Upper lobe of left lung (tissue), 6 donors: Measurements from ENCODE around the gene PBX2. TPM values are rescaled to one million over a fixed set of nuclear protein-coding genes. Genes with fewer than 3 reads are reported as not detected.
A peak's percentile ranks its signal among the peaks of the same experiment; 100 is the strongest.

ENCODE experiments used
- ATAC-seq, 2 donors: fragments of 200-7000 bp; cut with Tn5 transposase; one replicate each; pipeline ENCODE4 v1.9.1; 2022; ENCODE audit warnings: mild to moderate bottlenecking in 2 of 2, moderate library complexity in 2 of 2; ENCODE audit not compliant: low FRiP score in 2 of 2
- DNase-seq, 2 donors: peaks; one replicate each; pipeline ENCODE4 v3.0.0-alpha.2; 2019 to 2020
- H3K27ac ChIP-seq, 4 donors: fragments of 200-600 bp; sonication (generic); one replicate each; pipeline ENCODE4 v1.5.1; 2016 to 2019
- H3K27me3 ChIP-seq, 4 donors: fragments of 200-600 bp; sonication (generic); one replicate each; pipeline ENCODE4 v1.5.1; 2017 to 2019
- H3K36me3 ChIP-seq, 4 donors: fragments of 200-600 bp; sonication (generic); one replicate each; pipeline ENCODE4 v1.5.1; 2016 to 2019
- H3K4me1 ChIP-seq, 4 donors: fragments of 200-600 bp; sonication (generic); one replicate each; pipeline ENCODE4 v1.5.1; 2018 to 2019
- H3K4me3 ChIP-seq, 4 donors: fragments of 200-600 bp; sonication (generic); one replicate each; pipeline ENCODE4 v1.5.1; 2017 to 2019; ENCODE audit warnings: mild to moderate bottlenecking in 2 of 4, moderate library complexity in 1 of 4
- H3K9me3 ChIP-seq, 4 donors: fragments of 200-600 bp; sonication (generic); one replicate each; pipeline ENCODE4 v1.5.1; 2018 to 2019
- CTCF ChIP-seq, 6 experiments: fragments of 450-650 bp in 4 of 6; fragments of 200-600 bp in 2 of 6; sonication (generic) in 2 of 6; IDR thresholded peaks; one replicate each; pipeline ENCODE4 v1.5.1; 2016 to 2019; ENCODE audit warnings: antibody characterized with exemption in 6 of 6
- EP300 ChIP-seq, 4 donors: sonication (generic); formaldehyde crosslinking; IDR thresholded peaks; one replicate each; pipeline ENCODE4 v1.5.1; 2017; ENCODE audit warnings: antibody characterized with exemption in 4 of 4, control low read depth in 2 of 4
- POLR2A ChIP-seq, 4 donors: fragments of 450-650 bp; IDR thresholded peaks; one replicate each; pipeline ENCODE4 v1.5.1; 2016 to 2017; ENCODE audit warnings: antibody characterized with exemption in 4 of 4, mild to moderate bottlenecking in 2 of 4
- POLR2AphosphoS5 ChIP-seq, 2 donors: sonication (generic); formaldehyde crosslinking; IDR thresholded peaks; one replicate each; pipeline ENCODE4 v1.5.1; 2017; ENCODE audit warnings: antibody characterized with exemption in 2 of 2
- whole genome bisulfite sequencing, 2 donors: methylation state at CpG; one replicate each; pipeline ENCODE4 v1.1.5; 2017 to 2018; 5-methylcytosine and 5-hydroxymethylcytosine counted together
- total RNA-seq, 6 donors: library from RNA; depleted of rRNA in 4 of 6; stranded (reverse); fragments of >200 nt in 4 of 6; gene quantifications; one replicate each; pipeline versions ENCODE4 v1.1.0 to v1.2.1, GENCODE V29; 2016 to 2021
- donor health status: DM: no; HTN: no; CAD: no; lungs with moderate emphysema.
- donor health status: DM: no; HTN: yes; CAD: no; lungs with severe emphysema.

The PBX2 gene
- total RNA-seq, 6 donors from 2014 or later = 78.6 to 147 (median 93.4) TPM

- no peaks in the 10 kb centered on the region for H3K27me3 ChIP-seq
- no peak for ATAC-seq
- no peak overlapping the region for H3K4me3 ChIP-seq
- 82 to 88% methylated on average over 3 to 6 of the region's 7 CpGs for WGBS, 2 donors
- H3K4me1 ChIP-seq = peaks cover 2 to 9% (median 6%) of the 10 kb centered on the region in 4 donors
- TF ChIP-seq POLR2AphosphoS5 (IDR thresholded peaks at IDR 0.05) (no peak), EP300 (IDR thresholded peaks at IDR 0.05) (no peak), POLR2A (IDR thresholded peaks at IDR 0.05) (no peak), CTCF (IDR thresholded peaks at IDR 0.05) (no peak)
- peak in 1 of 2 donors; percentile 19 for DNase-seq
- H3K9me3 ChIP-seq = no peaks in the 10 kb centered on the region
- H3K36me3 ChIP-seq = peaks cover 0 to 74% (median 17%) of the 10 kb centered on the region in 4 donors
- H3K27ac ChIP-seq = peak overlapping the region in 2 of 4 donors; percentile 42 to 44
Observed at GRCh38 chr6:32218167-32218566, 28.2 kb upstream of the PBX2 start.

GRCh38 chr6:32216998-32217397, 27.0 kb upstream of the PBX2 start:
- peaks cover under 1 to 4% (median 3%) of the 10 kb centered on the region in 4 donors for H3K4me1 ChIP-seq
- H3K27me3 ChIP-seq = no peaks in the 10 kb centered on the region
- no peak for TF ChIP-seq POLR2AphosphoS5 (IDR thresholded peaks at IDR 0.05)
- TF ChIP-seq POLR2A (IDR thresholded peaks at IDR 0.05) = no peak
- TF ChIP-seq CTCF (IDR thresholded peaks at IDR 0.05) = no peak
- TF ChIP-seq EP300 (IDR thresholded peaks at IDR 0.05) = no peak
- no peak for ATAC-seq
- H3K9me3 ChIP-seq = no peaks in the 10 kb centered on the region
- H3K36me3 ChIP-seq = peaks cover 0 to 83% (median 17%) of the 10 kb centered on the region in 4 donors
- no peak overlapping the region for H3K27ac ChIP-seq
- no peak overlapping the region for H3K4me3 ChIP-seq
- peak in 1 of 2 donors; percentile 7 for DNase-seq
- WGBS, 2 donors = 79 to 83% methylated on average over 6 to 11 of the region's 11 CpGs

DNA sequence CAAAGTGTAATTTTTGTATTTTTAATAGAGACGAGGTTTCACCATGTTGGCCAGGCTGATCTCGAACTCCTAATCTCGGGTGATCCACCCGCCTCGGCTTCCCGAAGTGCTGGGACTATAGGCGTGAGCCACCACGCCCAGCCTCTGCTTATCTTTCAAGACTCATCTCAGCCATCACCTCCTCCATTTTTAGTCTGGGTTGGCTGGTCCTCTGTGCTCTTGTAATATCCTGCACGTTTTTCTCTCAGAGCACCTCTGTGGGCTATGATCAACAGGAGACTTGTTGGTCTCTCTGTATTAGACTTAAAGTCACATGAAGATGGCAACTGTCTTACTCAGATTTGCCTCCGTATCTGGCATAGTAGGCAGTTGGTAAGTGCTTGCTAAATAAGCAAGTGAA, 26.3 kb upstream of the PBX2 start:
- Histone ChIP-seq H3K27ac (no peak overlapping the region), H3K4me3 (no peak overlapping the region), H3K27me3 (no peaks in the 10 kb centered on the region), H3K36me3 (peaks cover 0 to 79% (median 17%) of the 10 kb centered on the region in 4 donors), H3K4me1 (no peaks in the 10 kb centered on the region), H3K9me3 (no peaks in the 10 kb centered on the region)
- DNase-seq = no peak
- TF ChIP-seq CTCF (IDR thresholded peaks at IDR 0.05) = no peak
- TF ChIP-seq POLR2AphosphoS5 (IDR thresholded peaks at IDR 0.05) = no peak
- TF ChIP-seq POLR2A (IDR thresholded peaks at IDR 0.05) = no peak
- TF ChIP-seq EP300 (IDR thresholded peaks at IDR 0.05) = no peak
- 87 to 91% methylated on average over 10 of the region's 10 CpGs for WGBS, 2 donors
- ATAC-seq = no peak

DNA sequence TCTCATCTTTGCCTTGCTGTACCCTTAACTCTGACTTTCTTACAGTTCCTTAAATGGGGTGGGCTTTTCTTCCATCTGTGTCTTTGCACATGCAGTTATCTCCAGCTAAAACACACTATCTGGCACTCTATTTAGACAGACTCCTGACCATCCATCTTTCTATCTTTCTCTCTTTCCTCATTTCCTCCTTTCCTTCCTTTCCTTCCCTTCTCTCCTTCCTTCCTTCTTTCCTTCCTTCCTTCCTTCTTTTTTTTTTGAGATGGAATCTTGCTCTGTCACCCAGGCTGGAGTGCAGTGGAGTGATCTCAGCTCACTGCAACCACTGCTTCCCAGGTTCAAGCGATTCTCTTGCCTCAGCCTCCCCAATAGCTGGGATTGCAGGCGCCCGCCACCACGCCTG, 25.6 kb upstream of the PBX2 start:
- DNase-seq = no peak
- Histone ChIP-seq H3K36me3 (peaks cover 0 to 77% (median 15%) of the 10 kb centered on the region in 4 donors), H3K27me3 (no peaks in the 10 kb centered on the region), H3K4me1 (no peaks in the 10 kb centered on the region), H3K4me3 (no peak overlapping the region), H3K9me3 (no peaks in the 10 kb centered on the region), H3K27ac (no peak overlapping the region)
- no peak for ATAC-seq
- no peak for TF ChIP-seq CTCF (IDR thresholded peaks at IDR 0.05)
- no peak for TF ChIP-seq POLR2AphosphoS5 (IDR thresholded peaks at IDR 0.05)
- no peak for TF ChIP-seq POLR2A (IDR thresholded peaks at IDR 0.05)
- no peak for TF ChIP-seq EP300 (IDR thresholded peaks at IDR 0.05)
- WGBS, 2 donors = 93 to 97% methylated on average over 4 of the region's 4 CpGs

- Histone ChIP-seq H3K27ac (no peak overlapping the region), H3K36me3 (peaks cover 0 to 66% (median 12%) of the 10 kb centered on the region in 4 donors), H3K27me3 (no peaks in the 10 kb centered on the region), H3K4me3 (no peak overlapping the region), H3K4me1 (no peaks in the 10 kb centered on the region), H3K9me3 (no peaks in the 10 kb centered on the region)
- DNase-seq = no peak
- no peak for ATAC-seq
- TF ChIP-seq CTCF (IDR thresholded peaks at IDR 0.05) (no peak), EP300 (IDR thresholded peaks at IDR 0.05) (no peak), POLR2AphosphoS5 (IDR thresholded peaks at IDR 0.05) (no peak), POLR2A (IDR thresholded peaks at IDR 0.05) (no peak)
- WGBS, 2 donors = 72 to 86% methylated on average over 3 of the region's 3 CpGs
Observed at GRCh38 chr6:32214126-32214525, 24.1 kb upstream of the PBX2 start.
